GM18502 (cell line): ENCODE measurements around the gene GMDS.

Experiments used
- ATAC-seq: cut with Tn5 transposase; IDR thresholded peaks from one replicate; pipeline ENCODE4 v1.9.1; 2021; ENCODE audit warnings: mild to moderate bottlenecking; ENCODE audit not compliant: unreplicated experiment, poor library complexity

GMDS gene

DNA sequence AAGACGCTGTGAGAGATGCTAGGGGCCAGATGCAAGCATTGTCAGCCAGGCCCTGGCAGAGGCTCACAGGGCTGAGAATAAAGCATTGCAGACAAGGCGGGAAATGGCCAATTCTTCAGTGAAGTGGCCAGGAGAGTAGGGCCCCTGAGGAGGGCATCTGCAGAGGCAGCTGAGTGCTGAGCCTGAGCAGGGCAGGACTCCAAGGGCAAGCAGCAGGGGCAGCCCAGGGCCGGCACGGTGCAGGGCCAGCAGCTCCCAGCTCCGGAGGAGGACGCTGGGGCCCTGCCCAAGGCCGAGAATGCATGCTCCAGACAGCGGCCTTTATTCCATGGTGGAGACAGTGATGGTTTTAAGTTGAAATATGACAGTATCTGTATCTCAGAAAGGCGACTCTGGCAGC lies 330.2 kb downstream of the GMDS start:
- ATAC-seq: no peak

DNA sequence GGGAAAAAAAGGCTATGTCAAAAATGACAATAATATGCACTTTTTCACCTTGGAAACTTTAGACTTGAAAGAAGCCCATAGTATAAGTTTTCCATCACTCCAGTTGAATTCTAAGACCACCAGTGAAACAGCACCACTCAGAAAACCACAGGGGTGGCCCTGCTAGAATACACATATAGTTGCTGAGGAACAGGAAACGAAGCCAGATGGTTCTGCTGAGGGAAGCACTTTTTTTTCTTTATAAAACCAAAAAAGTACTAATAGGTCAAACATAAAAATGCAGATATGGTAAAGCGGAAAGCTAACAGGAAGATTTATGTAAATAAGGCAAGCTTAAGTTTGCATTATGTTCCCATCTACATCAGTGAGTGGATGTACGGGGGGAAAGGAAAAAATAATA lies 331.8 kb downstream of the GMDS start:
- no peak for ATAC-seq

DNA sequence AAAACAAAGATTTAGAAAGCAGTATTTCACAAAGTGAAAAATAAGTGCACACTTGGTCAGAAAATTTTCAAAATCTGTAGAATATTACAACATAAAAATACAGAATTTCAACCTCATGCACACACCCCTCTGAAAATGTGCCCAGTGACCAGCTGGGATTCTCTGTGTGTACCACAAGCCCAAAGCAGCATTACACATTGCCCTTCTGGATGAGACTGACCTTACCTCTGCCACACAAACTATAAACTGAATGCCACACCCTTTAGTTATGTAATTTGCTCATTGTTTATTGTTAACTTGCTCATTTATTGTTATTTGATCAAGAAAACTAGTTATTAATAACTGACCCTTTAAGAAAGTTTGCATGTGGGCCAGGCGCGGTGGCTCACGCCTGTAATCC lies 332.7 kb downstream of the GMDS start:
- ATAC-seq: no peak

DNA sequence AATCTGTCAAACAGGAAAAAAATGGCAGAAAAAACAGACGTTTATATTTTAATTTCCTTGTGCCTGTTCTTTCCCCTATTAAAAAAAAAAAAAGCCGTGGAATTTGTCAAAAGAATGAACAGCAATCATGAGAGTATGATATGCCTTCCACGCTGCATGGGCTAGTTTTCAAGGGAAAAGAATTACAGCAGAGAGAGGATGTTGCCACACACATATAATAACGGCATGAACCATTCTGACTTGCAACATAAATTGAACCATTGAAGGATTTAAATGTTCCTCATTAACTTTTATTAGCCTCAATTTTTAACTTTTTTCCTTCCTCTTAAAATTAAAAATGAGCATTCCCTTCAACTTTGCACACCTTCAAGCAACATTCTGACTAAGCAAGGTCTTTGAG lies 333.9 kb downstream of the GMDS start:
- ATAC-seq: no peak

DNA sequence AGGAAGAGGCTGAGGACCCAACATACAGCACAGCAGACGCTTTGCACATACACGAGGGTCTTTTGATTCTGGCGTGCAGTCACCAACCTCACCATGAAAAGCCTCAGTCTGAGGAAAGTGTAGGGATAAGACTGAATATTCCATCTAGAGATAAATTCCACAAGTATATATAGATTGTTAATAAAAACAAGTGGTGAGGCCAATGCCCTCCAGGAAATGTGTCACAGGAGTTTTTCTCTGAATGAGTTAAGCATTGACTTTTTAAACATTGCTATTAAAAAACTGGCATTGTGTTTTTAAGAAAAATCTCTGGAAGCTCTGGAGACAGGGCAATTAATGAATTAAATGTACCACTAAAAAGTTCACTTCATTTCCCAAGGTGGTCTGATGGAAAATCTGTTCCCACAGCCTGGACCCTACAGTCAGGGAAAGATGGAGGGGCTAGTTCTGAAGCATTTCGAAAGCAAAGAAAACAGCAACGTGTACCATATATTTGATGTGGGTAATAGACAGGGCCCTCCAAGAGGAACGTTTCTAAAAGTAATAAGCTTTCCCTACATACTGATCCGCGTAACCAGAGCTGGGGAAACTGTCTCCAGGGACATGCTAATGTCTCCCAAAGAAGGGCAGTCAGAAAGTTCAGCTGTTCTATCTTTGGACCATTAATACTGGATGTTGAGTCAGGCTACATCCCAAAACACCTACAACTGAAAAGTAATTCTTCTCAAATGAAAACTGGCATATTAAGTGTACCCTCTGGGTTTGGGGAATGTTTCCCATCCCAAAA lies 334.6 kb downstream of the GMDS start:
- no peak for ATAC-seq

DNA sequence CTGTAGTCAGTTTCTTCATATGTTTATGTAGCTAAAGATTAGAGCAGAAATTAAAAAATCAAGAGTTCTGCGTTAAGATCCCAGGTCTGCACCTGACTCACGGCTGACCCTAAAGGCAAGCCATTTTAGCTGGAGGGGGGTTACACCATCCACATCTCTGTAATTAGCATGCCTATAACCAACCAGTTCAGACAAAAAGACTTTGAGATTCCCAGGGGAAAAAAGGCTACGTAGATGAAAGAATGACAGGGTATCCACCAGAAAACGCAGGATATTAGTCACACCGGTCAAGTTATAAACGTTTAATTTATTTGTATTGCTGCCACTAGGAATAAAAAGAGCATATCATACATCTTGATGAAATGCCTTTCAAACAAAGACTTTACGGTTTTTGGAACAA lies 336.6 kb downstream of the GMDS start:
- ATAC-seq: no peak

DNA sequence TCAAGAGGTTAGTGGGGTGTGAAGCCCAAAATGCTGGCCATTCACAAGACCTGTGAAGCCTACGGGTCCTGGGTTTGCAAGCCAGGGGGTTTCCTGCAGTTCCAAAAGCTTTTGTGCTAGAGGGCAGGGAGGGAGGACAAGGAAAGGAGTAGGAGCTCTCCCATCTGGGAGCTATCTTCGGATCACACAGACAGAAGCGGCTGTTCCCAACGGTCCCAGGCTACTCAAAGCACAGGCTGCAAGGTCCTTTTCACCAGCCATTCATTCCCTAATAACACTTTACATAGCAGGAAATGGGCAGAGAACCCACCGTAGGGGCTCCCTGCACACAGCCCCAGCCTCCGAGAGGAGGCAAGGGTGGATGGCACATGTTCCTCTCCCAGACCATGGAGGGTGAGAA lies 338.8 kb downstream of the GMDS start:
- ATAC-seq: no peak

DNA sequence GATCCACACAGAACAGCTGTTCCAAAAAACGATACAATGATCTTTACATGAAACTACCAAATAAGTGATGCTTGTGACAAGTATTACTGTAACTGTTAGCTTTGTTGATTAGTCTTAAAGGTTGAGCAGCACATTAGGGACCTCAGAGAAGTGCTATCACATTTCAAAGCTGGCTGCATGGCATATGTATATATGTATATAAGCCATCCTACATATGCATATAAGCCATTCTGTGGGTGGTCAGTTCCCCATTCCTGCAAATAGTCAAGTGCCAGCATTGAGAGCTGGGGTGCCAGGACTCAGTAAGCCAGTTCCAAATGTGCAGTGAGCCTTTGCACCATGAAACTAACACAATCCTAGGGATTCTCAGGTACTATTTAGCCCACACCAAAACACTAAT lies 339.4 kb downstream of the GMDS start:
- ATAC-seq: no peak

DNA sequence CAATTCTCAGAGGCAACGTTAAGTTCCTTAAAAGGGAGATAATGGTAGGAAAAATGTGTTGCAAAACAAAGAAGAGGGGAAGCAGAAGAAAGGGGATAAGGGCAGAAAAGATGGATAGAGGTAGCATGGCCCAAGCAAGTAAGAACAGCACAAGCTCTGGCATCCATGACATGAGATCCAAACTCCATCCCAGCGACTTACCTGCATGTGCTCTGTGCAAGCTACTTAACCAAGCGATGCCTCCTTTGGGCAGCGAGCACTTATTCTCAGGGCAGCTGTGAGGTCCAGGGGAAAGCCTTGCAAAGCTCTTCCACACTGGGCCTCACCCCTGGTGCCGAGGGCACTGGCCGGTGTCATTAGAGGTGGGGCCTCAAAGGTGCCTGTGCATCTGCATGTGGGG lies 340.5 kb downstream of the GMDS start:
- ATAC-seq: no peak

DNA sequence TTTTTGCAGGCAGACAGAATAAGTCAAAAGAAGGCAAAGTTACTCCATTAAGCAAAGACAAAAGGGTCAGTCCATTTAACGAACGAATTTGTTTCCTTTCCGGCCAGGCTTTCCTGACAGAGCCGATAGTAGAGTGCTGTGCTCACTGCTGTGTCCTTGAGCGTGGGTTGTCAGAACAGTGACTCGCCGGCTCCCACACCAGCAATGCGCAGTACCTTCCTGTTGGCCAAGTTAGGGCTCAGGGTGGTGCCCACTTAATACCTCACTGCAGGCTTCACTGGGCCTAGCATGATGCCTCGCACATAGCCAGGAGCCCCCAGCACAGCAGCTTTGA lies 341.0 kb downstream of the GMDS start:
- ATAC-seq: no peak

DNA sequence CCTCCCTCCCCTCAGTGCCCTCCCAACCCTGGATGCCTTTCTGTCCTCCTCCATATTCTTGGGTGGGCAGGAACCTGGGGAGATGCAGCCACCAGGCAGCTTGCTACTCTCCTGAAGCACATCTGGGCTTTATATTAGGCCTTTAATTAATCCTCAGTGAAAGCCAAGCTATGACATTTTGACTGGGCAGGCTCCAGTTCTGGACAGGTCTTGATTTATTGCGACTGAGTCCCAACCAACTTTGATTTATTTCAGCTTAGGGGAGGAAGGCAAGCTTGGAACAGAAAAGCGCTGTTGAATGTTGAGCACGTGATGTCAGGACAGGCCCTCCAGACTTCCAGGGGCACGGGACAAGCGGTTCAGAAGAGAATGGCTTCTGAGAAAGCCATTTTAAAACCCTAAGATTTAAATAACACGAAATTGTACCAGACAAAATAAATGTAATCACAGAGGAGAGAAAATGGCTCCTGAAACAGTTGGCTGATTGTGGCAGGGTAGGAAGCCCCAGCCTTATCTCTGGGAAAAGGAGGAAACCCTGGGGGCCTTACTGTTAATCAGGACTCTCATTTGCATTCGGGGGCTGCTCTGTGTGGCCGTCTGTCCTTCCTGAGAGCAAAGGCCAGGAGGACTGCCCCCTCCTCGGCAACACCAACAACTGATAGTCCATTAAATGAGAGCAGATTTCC lies 341.5 kb downstream of the GMDS start:
- no peak for ATAC-seq

DNA sequence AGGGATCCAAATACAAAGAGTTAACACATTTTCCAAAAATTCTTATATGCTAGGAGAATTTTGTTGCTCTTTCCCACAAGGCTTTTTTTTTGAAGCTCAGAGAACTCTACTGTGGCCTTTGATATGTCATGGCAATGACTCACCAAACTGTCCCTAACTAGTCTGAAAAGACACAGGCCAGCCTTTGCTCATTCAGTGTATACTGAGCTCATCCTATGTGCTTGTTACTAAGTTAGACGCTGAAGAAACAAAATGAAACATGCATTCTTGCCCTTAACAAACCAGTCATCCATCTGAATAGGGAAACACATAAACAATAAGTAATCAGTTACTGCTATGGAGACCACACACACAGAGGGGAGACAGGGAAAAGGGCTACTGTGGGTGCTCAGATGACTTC lies 343.8 kb downstream of the GMDS start:
- ATAC-seq: no peak

DNA sequence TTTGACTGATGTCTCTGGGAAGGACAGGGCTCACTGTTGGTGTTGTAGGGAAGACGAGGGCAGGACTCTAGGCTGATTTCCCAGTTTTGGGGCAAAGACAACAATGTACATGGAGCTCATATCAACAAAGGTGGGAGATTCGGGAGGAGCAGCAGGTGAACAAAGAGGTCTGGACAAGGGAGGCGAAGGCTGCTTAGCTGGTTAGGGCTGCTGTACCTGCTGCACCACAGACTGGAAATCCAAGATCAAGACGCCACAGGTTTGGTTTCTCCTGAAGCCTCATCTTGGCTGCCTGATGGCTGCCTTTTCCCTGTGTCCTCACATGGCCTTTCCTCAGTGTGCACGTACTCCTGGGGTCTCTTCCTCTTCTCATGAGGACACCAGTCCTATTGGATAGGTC lies 348.5 kb downstream of the GMDS start:
- ATAC-seq: no peak

DNA sequence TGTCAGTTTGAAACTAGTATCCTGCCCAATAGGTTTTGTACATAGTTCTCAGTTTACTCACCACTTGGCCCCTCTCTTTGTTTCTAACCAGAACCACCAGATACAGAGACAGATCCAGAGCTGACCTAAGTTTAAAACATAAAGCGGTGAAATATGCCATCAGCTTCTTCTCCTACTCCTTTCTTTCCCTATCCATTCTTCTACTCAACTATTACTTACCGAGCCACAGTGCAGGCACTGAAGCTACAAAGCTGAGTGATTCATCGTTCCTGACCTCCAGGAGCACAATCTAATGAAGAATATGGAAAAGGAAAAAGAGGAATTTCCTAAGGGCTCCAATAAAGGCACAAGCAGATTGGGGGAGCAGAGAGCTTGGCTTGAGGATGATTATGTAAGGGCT lies 349.7 kb downstream of the GMDS start:
- ATAC-seq: no peak

DNA sequence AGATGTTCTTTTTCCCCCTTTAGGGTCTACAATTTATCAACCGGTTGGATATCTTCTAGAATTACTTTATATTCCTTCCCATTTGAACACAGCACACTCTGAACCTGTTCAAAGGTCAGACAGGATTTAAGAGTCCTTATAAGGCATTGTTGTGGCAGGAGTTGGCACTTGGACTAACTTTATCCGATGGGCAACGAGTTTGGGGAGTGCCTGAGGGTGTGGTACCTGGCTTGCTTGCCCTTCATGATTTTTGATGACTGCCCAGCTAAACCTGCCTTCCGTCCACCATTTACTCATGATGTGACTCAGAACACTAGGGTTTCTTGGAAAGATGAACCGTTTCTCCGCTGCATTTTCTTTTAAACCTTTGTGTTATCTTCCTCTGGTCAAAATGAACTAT lies 350.5 kb downstream of the GMDS start:
- no peak for ATAC-seq

DNA sequence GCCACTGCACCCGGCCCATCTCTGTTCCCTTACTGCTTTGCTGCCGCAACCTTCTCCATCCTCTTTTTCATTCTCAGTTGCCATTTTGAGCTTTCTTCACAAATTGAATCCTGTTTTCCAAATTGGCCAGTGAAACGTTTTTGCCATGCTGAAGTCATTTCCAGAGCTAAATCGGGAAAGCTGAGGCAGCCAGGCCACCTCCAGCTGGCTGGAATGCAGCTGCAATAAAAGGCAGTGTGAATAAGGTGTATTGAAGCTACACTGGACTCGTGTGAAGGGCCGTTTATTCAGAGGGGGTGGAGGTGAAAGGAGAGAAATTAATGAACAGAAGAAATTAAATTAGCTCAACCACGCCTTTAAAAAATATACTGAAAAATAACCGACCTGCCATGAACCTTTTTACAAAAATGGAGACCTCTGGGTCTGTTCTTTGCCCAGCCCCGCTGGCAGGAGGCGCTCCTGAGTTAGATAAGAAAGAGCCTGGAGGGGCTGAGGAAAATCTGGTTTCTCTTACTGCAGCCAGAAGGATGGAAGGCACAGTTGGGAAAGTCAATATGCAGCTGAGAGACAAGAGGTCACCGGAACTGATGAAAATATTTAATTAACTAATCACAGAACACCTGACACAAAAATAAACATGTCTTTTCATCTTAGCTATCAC lies 351.8 kb downstream of the GMDS start:
- ATAC-seq: no peak

DNA sequence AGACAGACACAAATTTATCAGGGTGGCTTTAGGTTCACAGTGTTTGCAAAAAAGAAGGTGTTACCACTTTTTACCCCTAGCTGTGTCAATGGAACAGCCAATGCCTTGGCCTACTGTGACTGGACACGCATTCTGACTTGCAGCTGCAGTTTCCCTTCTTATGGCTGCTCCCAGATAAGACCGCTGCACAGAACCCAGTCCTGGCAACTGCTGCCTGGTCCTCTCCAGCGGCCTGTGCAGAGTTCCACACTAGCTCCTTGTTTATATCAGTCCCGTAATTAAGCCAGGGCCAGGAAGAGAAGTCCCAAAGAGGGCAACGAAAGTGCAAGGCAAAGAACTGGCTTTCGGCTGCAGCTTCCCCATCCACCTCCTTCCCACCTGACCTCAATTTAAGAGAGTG lies 352.7 kb downstream of the GMDS start:
- no peak for ATAC-seq

DNA sequence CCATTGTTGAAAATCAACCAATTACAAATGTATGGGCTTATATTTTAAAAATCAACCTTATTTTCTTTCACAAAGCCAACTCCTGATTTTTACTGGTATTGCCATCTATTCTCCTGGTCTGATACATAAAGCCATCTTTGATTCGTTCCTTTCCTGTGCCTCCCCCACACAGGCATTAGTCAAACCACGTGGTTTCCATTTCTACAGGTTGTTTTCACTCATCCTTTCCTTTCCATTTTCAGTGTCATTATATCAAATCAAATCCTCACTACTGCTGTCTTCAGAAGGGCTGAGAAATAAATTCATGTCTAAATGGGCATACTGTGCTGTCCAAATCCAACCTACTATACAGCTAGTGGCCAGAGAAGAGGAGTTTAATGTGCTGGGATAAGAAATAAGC lies 354.4 kb downstream of the GMDS start:
- ATAC-seq: no peak

DNA sequence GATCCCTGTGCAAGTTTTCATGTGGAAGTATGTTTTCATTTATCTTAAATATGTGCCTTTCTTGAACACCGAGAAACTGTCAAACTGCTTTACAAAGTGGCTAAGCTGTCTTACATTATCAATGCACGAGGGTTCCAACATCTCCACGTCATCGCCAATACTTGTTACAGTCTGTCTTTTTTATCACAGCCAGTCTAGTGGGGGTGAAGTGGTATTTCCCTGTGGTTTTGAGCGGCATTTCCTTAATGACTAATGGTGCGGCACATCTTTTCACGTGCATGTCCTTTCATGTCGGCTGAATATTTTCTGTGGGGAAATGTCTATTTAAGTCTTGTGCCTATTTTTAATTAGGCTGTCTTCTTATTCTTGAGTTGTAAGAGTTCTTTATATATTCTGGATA lies 355.3 kb downstream of the GMDS start:
- no peak for ATAC-seq

DNA sequence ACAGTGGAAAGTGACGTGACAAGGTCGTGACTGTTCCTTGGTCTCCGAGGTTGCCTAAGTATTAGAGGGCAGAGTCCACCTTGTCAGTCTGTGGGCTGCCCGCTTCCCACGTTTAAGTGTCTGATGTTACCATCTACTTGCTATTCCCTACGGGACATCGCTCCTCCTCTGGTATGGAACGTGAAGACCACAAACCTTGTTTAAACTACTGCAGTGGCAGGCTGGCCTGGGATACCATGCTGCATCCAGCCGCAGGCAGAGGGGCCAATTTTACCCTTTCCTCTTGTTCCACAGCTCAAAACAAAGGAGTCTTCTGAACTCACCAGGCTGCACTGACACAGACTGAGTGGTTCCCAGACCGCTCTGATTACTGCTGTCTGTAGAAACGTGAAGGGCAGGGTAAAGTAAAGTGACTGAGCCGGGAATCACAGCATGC lies 359.8 kb downstream of the GMDS start:
- ATAC-seq: no peak

DNA sequence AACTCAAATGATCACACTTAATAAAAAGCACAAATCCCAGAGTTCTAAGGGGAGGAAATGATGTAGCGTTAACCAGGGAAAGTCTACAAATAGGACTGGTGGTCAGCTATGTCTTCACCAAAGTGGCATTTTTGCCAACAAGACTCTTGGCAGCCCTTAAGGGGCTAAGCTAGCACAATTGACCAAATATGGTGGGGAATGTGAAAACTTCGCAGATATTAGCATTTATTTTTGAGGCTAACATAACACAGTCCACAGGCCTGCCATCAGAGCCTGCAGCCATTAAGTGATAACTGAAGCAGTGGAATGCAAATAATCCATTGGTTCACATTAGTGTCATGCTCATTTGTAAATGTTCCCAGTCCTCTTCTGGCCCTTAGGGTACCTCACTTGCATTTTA lies 361.1 kb downstream of the GMDS start:
- no peak for ATAC-seq

DNA sequence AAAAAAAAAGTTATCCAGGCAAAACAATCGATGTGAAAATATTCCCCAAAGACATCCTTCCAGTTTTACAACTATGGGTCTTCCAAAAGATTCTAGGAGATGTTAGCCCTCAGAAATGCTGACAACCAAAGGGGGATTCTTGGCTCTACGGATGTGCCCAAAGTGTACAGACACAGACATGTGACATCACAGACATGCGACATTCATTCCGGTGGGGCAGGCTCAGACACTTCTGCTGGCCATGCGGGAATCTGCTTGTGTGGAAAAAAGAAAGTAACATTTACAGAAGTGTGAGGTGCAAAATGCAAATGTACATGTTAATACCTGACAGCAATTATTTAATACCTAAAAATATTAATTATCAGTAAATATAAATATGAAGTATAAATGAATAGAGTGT lies 367.1 kb downstream of the GMDS start:
- no peak for ATAC-seq
